ENCODE data around the gene PCBD1.

Gene PCBD1

DNA sequence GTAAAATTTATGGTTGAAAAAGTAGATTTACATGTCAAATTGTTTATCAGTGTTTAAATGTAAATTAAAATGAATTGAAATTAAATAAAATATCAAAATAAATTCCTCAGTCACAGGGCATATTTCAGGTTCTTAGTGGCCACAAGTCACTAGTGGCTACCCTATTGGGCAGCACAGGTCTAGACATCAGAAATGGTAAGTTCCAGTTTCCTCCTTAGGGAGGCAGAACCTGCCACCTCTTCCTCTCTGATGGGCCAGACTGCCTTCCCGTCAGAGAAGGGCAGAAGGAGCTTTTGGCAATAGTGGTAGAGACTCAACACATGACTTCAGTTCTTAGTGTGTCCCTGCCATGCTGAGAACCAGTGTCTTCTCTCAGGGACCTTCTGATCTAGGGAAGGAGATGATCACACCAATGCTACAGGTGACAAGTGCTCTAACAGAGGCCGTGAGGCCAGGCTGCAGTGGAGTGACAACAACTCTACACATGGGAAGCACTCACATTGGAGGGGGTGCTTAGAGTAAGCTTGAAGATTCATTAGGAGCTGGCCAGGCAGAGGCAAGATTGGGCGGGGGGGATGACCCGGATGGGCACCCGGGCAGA lies 14.4 kb upstream of the PCBD1 start:
- no peak for DNase-seq (ENCODE audit: low read depth, low spot score)

DNA sequence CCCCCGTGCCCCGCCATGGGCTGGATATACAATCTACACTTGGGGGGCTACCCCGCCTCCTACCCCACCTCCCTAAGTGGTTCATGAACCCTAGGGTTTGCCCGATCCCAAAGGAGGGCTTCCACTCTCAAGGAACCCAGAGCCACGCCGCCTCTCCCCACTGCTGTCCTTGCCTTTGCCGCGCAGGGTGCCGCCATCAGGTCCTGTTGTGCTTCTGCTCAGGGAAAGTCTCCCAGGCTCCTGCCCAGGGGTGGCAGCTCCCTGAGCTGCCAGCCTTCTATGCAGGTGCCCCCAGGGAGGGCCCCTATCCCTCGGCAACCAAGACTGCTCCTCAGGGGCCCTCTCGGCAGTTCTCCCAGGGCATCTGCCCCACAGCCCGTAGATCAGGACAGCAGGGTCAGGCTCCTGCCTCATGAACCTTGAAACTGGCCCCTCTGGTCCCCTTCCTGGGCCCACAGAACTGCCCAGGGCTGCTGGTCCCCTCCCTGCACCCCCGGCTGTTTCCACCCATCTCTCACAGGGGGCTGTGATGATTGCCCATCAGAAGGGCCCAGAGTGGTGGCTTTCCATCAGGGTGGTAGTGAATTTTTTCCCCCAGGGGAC lies 13.0 kb upstream of the PCBD1 start:
- no peak for DNase-seq (ENCODE audit: low read depth, low spot score)

DNA sequence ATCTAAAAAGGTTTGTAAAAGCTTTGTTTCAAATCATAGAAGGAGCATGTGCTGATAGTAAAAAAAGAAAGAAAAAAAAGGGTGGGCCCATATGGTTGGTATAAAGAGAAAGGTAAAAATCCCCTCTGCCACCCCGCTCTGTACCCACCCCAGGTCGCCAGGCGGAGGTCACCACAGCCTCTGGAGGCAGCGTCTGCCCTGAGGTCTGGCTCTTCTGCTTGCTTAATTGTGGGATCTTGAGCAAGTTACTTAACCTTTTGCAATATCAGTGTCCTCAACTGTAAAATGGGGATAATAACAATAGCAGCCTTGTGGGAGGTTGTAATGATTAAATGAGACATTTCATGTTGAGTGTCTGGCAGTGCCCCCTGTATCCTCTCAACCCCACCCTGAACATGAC lies 10.7 kb upstream of the PCBD1 start:
- no peak for DNase-seq (ENCODE audit: low read depth, low spot score)

DNA sequence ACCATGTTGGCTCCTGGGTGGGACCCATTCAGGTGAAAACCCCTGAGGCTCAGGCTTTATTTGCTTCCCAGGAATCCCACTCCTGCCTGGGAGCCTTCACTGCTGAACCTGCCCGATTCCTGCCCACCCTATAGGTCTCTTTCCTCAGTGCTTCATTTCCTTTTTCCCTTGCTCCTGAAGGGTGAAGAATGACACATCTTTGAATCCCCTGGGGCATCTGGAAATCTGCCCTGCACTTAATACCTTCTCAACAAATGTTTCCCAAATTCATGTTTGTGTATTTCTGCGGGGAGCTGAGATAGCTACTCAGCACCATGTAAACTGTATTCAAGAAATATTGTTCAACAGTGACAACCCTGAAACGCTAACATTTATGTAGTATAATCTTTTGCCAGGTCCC lies 10.3 kb upstream of the PCBD1 start:
- DNase-seq (ENCODE audit: low read depth, low spot score), result no peak

DNA sequence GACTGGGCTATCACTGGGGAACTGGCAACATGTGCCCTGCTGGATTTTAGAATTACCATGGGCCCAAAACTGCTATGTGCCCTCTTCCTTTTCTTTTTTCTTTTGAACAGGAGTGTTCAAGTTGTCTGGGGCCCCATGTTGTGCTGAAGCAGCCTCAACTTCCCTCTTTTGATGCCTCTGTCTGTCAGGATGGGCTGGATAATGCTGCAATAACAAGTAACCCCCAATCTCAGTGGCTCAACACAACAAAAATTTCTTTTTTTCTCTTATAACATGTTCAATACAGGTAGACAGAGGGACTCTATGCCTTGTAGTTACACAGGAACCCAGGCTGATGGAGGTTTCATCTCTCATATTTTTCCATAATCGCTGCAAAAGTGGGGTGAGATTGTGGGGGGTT lies 8.2 kb upstream of the PCBD1 start:
- no peak for DNase-seq (ENCODE audit: low read depth, low spot score)

DNA sequence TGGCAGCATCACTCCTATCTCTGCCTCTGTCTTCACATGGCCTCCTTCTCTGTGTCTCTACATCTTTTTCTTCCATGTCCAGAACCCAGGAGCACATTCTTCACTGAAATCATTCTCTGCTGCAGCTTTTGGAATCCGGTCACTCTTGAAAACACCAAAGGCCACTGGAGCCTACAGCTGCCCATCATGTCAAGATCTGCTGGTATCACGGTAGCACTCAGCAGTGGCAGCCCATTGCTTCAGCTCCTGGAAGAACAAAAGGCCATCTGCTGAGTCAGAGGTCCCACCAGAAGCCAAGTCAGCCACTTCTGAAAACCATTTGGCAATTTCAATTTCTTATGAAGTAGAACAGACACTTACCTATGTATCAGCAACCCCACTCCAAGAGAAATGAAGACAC lies 6.1 kb upstream of the PCBD1 start:
- no peak for DNase-seq (ENCODE audit: low read depth, low spot score)

DNA sequence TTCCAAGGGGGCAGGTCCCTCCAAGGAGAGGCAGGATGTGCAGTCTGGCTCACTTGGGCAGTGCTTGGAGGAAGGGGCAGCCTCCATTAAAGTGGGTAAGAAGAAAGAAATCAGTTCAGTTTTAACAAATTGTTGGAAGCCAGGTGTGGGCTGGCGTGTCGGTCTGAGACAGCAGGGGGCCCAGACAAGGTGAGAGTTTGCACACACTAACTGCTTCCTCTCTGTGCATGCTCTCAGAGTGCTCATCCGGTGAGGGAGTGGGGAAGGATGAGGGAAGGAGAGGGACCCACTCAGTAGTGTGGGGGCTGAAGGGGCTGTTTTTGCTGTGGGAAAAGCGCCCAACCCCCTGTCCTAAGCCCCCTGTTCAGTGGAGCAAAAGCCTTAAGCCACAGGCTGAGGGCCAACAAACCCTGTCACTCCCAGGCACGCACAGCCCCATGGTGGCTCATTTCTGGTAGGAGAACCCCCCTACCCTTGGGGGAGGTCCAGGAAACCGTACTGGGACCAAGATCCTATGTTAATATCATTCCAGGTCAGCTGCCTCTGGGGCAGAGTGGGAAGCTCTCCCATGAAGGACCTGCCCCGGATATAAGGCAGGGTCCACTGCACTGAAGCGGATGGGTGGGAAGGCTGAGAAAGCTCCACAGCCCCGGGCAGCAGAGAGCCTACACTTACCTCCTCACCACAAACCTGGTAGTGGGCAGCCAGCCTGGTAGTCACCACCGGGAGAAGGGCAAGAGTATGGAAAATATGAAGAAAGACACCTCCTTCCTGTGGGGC lies 5.1 kb upstream of the PCBD1 start:
- DNase-seq (ENCODE audit: low read depth, low spot score), result no peak

DNA sequence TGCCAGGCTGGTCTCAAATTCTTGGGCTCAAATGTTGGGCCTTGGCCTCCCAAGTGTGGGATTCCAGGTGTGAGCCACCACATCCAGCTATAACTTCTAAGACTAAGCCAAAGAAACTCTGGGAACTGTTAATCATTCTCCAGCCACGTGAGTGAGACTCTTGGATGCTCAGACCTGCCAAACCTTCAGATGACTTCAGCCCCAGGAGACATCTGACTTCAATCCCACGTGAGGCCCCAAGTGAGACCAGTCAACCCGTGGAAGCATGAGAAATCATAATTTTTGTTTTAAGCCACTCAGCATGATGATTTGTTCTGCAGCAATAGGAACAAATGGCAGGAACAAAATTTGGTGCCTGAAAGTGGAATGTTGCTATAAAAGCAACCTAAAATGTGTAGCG lies 4.3 kb upstream of the PCBD1 start:
- DNase-seq (ENCODE audit: low read depth, low spot score), result no peak

DNA sequence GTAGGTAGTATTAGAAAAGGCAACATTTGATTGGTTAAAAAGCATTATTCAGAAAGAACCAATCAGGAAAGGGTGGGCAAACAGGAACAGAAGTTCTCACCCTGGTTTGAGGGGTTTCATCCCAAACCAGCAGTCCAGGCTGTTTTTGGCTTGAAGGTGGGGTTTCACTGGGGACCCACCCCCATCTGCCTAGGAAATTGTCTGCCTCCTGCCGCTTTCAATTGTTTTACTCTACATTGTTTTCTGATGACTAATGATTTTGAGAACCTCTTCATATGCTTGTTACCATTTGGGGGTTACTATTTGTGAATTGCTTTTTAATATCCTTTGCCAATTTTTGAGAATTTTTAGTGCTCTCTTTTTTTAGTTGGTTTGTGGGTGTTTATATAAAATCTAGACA lies 3.3 kb upstream of the PCBD1 start:
- DNase-seq (ENCODE audit: low read depth, low spot score), result no peak

DNA sequence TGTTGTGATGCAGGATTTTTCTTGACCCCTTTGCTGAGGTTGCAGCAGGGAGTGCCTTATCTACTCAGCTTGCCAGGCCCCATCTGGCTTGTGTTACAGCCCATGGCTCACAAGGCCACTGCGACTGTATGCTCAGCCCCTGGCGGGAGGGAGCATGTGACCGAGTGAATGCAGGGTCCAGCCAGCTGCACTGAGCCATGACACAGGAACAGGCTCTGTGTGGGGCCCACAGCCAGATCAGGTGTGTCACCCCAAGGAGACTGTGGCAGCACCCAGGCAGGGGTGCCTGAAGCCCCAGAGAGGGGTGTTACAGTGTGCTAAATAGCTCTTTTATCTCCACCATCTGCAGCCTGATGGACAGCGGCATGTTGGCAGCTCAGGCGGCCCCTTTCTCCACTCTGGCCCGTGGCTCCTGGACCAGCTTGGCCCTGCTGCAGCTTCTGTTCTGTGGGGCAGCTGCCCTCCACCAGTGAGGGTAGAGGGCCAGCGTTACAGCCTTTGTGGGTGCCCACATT lies 2.6 kb upstream of the PCBD1 start:
- DNase-seq (ENCODE audit: low read depth, low spot score), result no peak

DNA sequence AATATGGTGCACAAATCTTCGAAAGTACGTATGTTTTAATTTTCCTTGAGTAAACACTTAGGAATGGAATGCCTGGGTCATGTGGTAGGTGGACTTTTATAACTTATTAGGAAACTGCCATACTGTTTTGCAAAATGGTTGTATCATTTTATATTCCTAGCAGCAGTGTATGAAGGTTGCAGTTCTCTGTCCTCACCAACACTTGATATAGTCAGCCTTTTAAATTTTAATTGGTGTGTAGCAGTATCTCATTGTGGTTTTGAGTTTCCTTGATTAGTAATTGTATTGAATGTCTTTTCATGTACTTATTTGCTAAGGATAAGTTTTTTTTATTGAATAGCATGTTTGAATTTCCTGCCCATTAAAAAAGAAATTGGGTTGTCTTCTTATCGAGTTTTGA lies 926 bp upstream of the PCBD1 start:
- DNase-seq (ENCODE audit: low read depth, low spot score), result no peak

DNA sequence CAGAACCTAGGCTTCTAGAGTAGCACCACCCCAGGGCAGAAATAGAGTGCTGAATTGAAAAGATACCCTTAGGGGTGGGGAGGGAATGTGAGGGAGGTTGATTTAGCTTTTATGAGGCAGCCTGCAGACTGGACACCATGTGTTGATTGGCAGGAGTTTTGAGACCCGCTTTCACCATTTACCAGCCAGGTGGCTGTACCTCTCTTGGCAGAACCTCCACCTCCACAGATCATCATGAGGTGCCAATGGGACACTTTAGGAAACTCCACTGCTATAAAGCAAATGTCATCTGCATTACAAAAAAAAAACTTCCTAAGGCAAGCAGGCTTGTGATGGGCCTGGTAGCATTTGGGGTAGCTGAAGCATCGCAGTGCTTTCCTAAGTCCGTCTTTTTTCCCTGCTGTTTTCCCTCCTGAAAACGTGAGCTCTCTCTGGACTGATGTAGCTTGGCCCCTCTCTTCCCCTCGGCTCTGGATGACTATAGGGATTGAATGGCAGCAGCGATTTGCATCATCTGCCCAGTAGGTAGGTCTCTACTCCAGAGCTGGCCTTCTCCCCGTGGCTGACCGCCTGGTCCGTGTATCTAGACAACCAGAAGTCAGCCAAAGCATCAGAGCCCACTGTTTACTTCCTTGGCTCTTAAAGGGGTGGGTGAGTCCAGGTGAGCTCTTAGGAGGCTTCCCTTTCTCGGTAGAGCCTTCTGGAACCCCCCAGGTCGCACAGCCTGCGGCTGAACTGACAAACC lies 1.3 kb downstream of the PCBD1 start:
- no peak for DNase-seq (ENCODE audit: low read depth, low spot score)

DNA sequence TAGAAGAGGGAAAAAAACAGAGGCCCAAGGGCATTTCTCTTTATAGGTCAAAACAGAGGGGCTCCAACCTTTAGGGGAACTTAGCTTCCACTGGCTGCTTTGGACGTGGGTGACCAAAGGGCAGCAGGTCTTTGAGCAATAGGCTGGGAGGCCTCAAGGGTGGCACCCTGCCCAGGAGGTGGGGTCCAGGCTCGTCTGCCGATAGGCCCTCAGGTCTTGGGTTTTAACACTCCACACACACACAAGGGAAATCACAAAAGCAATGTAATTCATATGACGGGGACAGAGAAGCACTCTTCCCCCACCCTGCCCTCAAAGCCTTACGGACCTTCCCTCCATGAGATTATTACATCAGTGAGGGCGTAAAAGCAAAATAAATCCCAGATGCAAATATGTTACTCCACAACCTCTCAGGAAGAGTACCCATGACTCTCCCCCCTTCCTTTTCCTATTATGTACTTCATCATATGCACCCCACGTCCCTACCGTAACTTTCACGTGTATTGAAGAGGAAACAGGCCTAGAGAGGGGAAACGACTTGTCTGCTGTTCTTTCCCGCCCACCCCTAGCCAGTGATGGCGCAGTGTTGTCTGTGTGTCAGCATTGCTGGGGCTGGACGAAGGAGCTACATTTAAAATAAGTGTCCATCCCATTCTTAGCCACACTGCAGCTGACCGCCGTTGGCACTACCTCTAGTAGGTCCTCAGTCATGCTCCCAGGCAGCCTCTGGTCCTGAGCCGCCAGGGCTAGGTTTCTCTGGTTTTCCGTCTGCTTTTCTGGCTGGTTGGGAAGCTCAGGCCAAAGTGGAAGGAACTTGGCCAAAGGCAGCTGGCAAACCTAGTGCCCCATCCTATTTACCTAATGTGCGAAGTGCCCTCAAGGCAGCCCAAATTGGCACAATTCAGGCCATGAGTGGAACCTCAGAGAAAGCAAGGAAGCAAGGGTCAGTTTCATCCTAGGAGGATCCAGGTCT lies 2.1 kb downstream of the PCBD1 start:
- DNase-seq (ENCODE audit: low read depth, low spot score), result no peak

DNA sequence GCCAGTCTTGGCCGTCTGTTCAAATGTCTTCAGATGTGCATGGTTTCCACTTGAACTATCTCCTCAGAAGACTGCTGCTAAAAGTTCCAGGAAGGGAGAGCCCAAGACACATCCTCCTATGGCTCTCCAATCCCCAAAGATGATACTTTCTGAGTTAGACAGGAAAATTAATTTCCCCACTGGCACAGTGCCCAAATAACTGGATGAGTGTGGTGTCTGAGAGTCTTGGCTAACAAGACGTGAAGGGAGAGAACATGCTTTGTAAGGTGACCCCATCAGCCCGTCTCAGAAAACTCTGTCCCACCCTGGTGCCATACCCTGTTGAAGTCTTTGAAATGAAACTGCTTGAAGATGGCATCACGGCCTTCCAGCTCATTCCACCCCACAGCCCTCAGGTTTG lies 2.9 kb downstream of the PCBD1 start:
- DNase-seq (ENCODE audit: low read depth, low spot score), result no peak

DNA sequence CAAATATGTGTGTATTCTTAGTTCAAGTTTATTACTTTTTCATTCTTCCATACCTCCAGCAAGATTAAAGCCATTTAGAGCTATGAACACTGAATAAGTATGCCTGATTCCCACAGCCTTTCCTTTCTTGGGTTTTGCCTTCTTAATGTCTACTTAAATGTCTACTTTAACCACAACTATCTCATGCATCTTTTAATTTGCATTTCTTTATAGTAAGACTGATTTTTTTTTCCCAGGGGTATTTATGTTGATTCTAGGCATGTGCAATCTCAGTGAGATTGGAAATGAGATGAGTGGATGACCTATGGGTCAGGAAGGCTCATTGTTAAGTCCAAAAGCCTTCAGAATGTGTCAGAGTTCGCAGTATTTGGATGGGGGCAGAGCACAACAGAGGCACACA lies 3.6 kb downstream of the PCBD1 start:
- DNase-seq (ENCODE audit: low read depth, low spot score), result no peak

DNA sequence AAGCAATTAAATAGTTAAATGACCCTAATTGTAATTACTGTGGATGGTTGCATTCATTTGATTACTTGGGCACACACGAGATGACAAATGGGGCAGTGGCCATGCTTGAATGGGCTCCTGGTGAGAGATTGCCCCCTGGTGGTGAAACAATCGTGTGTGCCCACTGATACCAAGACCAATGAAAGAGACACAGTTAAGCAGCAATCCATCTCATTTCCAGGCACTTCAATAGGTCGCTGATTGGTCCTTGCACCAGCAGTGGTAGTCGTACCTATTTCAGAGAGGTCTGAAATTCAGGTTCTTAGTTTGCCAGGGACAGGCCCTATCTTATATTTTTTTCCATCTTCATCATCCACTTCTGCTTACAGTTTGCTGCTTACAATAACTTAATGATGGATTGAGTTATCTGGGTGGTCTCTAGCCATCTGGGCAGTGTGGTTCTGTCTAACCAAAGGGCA lies 8.3 kb downstream of the PCBD1 start:
- peak; percentile 53 for DNase-seq (ENCODE audit: low read depth, low spot score)

DNA sequence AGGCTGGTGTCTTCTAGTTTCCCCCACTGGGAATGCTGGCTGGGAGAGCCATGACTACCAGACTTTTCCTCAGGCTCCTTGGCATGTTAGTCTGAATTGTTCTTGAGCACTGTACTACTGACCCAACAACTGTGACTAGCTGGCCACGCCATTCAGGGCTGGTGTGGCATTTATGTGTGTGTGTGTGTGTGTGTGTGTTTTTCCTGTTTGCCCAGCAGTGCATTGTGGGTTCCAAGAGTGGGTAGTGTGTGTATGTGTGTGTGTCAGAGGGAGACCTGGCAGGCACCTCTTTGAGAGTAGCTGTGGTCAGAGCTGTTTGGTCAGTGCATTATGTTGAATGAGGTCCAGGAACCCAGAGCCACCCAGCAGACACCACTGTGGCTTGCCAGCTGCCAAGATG lies 9.2 kb downstream of the PCBD1 start:
- DNase-seq (ENCODE audit: low read depth, low spot score), result no peak

DNA sequence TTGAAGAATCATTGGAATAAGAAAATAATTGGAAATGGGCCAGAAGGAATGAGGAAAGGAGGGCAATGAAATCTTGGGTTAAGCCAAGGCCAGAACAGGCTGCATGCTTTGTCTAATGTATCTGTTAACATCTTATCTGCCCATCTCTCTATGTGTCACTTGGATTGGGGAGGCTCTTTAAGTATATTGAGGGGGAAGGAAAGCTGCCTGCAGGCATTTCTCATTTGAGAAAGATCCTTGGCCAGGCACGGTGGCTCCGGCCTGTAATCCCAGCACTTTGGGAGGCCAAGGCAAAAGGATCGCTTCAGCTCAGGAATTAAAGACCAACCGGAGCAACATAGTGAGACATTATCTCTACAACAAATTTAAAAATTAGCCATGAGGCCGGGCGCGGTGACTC lies 14.3 kb downstream of the PCBD1 start:
- DNase-seq (ENCODE audit: low read depth, low spot score), result no peak

DNA sequence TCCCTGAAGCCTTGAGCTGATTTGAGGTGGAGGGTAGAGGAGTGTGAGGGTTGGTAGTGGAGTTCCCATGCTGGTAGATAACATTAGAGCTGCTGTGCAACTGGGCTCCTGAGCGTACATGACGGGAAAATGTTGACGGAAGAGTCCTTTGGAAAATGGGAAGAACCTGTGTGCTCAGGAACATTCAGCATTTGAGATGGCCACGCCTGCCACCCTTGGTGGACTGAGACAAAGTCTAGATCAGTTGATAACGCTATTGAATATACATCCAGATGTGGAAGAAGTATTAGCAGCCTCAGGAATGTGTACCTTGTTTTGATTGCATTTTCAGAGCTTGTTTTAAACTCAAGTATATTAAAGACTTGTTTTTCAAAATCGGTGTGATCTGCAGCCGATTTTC lies 16.1 kb downstream of the PCBD1 start:
- no peak for DNase-seq (ENCODE audit: low read depth, low spot score)

DNA sequence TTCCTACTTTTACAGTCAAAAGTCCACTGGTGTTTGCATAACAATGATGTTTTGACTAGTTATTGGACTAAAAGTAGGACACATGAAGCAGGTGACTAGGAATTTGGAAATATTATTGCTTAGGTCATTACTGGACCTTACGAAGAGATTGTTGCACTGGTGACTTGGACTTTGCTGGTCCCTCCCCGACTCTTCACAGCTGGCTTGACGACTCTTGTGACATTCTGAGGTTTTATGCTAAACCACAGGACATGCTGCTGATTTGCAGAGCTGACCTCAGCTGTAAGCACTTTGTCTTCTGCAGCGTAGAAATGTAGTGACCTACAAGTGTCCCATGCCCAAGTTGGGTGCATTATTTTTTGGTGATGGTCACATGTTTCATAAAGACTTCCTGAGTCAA lies 21.9 kb downstream of the PCBD1 start:
- DNase-seq (ENCODE audit: low read depth, low spot score), result no peak

DNA sequence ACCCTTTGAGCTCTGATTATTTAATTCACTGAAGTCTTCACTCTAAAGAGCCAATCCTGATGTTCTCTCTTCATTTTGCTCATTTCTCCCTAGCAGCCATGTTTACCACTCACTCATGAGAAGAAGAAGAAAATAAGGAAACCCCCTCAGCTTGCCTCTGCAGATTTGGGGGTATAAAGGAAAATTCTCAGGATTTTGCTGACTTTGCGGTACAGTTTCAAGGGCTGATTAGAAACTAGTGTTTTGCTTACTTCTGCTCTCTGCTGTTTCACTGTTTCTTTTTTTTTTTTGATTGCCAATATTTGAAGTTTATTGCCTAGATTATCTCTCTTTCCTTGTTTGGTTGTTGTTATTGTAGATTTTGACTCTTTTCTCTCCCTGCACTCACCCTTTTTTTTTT lies 23.4 kb downstream of the PCBD1 start:
- DNase-seq (ENCODE audit: low read depth, low spot score), result no peak
